ENCODE results near the gene TDRD6.
A peak's percentile ranks its signal among the peaks of the same experiment; 100 is the strongest.

TDRD6 gene

DNA sequence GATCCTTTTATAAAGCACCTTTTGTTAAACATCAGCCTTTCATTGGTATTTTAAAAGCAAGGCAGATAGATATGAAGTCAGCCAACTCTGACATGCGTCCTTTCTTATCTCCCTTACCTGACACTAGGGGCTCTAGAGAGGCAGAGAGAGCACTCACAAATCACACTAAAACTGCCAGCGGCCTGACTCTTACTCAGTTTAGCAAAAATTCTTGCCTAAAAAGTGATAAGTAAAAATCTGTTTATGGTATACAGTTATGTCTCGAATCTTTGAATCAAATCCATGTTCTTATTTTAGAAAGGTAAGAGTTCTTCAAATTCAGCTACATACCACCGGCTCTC lies 10.4 kb upstream of the TDRD6 start:
- H3K4me3 ChIP-seq (ENCODE audit: low read depth, low read length), result no peak overlapping the region
- in situ Hi-C loops (cut with HindIII; ENCODE audit: low sequenced_read_pairs), result no loop called here
- DNase-seq (ENCODE audit: low read depth), result no peak
- TF ChIP-seq, protein P1, sequence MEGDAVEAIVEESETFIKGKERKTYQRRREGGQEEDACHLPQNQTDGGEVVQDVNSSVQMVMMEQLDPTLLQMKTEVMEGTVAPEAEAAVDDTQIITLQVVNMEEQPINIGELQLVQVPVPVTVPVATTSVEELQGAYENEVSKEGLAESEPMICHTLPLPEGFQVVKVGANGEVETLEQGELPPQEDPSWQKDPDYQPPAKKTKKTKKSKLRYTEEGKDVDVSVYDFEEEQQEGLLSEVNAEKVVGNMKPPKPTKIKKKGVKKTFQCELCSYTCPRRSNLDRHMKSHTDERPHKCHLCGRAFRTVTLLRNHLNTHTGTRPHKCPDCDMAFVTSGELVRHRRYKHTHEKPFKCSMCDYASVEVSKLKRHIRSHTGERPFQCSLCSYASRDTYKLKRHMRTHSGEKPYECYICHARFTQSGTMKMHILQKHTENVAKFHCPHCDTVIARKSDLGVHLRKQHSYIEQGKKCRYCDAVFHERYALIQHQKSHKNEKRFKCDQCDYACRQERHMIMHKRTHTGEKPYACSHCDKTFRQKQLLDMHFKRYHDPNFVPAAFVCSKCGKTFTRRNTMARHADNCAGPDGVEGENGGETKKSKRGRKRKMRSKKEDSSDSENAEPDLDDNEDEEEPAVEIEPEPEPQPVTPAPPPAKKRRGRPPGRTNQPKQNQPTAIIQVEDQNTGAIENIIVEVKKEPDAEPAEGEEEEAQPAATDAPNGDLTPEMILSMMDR (IDR thresholded peaks at IDR 0.05; ENCODE audit: low read depth, low read length, missing control alignments), result peak; percentile 46

DNA sequence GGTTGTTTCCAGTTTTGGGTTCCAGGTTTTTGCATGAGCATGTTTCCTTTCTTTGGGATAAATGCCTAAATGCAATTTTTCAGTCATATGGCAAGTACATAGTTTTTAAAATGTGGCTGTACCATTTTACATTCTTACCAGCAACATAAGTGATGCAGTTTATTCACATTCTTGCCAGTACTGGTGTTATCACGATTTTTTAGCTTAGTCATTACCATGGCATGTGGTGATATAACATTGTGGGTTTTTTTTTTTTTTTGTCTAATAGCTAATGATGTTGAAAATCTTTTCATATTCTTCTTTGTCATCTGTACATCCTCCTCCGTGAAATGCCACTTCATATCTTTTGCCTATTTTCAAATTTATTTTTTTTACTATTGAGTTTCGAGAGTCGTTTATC lies 2.9 kb upstream of the TDRD6 start:
- TF ChIP-seq, protein P1 (IDR thresholded peaks at IDR 0.05; ENCODE audit: low read depth, low read length, missing control alignments), result no peak
- peak; percentile 23 for DNase-seq (ENCODE audit: low read depth)
- H3K4me3 ChIP-seq (ENCODE audit: low read depth, low read length), result no peak overlapping the region
- in situ Hi-C loops (cut with HindIII; ENCODE audit: low sequenced_read_pairs), result no loop called here

DNA sequence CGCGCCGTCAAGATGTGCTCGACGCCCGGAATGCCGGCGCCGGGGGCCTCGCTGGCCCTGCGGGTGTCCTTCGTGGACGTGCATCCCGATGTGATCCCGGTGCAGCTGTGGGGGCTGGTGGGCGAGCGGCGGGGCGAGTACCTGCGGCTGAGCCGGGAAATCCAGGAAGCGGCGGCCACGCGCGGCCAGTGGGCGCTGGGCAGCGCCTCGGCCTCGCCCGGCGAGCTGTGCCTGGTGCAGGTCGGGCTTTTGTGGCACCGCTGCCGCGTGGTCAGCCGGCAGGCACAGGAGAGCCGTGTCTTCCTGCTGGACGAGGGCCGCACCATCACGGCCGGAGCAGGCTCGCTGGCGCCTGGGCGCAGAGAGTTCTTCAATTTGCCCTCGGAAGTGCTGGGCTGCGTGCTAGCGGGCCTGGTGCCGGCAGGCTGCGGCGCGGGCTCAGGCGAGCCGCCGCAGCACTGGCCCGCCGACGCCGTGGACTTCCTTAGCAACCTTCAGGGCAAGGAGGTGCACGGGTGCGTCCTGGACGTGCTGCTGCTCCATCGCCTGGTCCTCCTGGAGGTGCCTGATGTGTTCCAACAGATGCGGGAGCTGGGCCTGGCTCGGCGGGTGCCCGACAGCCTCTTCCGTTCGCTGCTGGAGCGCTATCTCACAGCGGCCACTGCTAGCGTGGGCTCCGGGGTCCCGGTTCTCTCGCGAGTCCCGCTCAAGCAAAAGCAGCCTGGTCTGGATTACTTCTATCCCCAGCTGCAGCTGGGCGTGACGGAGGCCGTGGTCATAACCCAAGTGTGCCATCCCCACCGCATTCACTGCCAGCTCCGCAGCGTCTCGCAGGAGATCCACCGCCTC lies 656 bp downstream of the TDRD6 start:
- DNase-seq (ENCODE audit: low read depth), result no peak
- TF ChIP-seq, protein P1 (IDR thresholded peaks at IDR 0.05; ENCODE audit: low read depth, low read length, missing control alignments), result no peak
- no peak overlapping the region for H3K4me3 ChIP-seq (ENCODE audit: low read depth, low read length)
- in situ Hi-C loops (cut with HindIII; ENCODE audit: low sequenced_read_pairs), result no loop called here

DNA sequence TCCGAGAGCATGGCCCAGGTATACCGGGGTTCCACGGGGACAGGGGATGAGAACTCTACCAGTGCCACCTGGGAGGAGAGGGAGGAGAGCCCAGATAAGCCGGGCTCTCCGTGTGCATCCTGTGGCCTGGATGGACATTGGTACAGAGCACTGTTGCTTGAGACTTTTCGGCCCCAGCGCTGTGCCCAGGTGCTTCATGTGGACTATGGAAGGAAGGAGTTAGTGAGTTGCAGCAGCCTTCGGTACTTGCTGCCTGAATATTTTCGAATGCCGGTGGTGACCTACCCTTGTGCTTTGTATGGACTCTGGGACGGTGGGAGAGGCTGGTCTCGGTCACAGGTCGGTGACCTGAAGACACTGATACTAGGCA lies 1.3 kb downstream of the TDRD6 start:
- TF ChIP-seq, protein P1 (IDR thresholded peaks at IDR 0.05; ENCODE audit: low read depth, low read length, missing control alignments), result no peak
- no peak overlapping the region for H3K4me3 ChIP-seq (ENCODE audit: low read depth, low read length)
- DNase-seq (ENCODE audit: low read depth), result no peak
- in situ Hi-C loops (cut with HindIII; ENCODE audit: low sequenced_read_pairs), result no loop called here

DNA sequence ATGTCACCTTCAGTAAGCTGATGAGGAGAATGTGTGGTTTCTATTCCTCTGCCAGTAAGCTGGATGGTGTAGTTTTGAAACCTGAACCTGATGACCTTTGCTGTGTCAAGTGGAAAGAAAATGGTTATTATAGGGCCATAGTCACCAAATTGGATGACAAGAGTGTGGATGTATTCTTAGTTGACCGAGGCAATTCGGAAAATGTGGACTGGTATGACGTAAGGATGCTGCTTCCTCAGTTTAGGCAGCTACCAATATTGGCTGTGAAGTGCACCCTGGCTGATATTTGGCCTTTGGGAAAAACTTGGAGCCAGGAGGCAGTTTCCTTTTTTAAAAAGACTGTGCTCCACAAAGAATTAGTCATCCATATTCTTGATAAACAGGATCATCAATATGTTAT lies 2.0 kb downstream of the TDRD6 start:
- in situ Hi-C loops (cut with HindIII; ENCODE audit: low sequenced_read_pairs), result no loop called here
- H3K4me3 ChIP-seq (ENCODE audit: low read depth, low read length), result no peak overlapping the region
- TF ChIP-seq, protein P1 (IDR thresholded peaks at IDR 0.05; ENCODE audit: low read depth, low read length, missing control alignments), result no peak
- no peak for DNase-seq (ENCODE audit: low read depth)

DNA sequence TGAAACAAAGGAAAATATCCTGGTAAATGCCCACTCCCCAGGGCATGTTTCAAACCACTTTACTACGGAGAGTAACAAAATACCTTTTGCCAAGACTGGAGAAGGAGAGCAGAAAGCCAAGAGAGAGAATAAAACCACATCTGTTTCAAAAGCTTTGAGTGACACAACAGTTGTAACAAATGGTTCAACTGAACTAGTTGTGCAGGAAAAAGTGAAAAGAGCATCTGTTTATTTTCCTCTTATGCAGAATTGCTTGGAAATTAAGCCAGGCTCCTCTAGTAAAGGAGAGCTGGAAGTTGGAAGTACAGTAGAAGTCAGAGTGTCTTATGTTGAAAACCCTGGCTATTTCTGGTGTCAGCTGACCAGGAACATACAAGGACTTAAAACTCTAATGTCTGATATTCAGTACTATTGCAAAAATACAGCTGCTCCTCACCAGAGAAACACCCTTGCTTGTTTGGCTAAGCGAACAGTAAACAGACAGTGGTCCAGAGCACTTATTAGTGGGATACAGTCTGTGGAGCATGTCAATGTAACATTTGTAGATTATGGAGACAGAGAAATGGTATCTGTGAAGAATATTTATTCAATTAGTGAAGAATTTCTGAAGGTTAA lies 2.6 kb downstream of the TDRD6 start:
- TF ChIP-seq, protein P1 (IDR thresholded peaks at IDR 0.05; ENCODE audit: low read depth, low read length, missing control alignments), result no peak
- no peak for DNase-seq (ENCODE audit: low read depth)
- H3K4me3 ChIP-seq (ENCODE audit: low read depth, low read length), result no peak overlapping the region
- in situ Hi-C loops (cut with HindIII; ENCODE audit: low sequenced_read_pairs), result no loop called here

All from astrocyte of the cerebellum (primary cell).